Hematopoietic multipotent progenitor cell treated with erythropoietin and hydrocortisone succinate and interleukin-3 and kit ligand, for 17 days (in vitro differentiated cells): Measurements from ENCODE around the gene MRPL28.
"Not testable (repeated sequence)": the region's sequence is repeated elsewhere in the genome, so short reads cannot be mapped to it uniquely, and the experiment has no call there.

ENCODE experiments used
- DNase-seq: peaks from one replicate; pipeline ENCODE4 v3.0.0-alpha.2; 2015; ENCODE audit warnings: low spot score

MRPL28 gene

GRCh38 chr16:370443-370842 is at the start of gene MRPL28:
Gene MRPL28 (minus strand): TSS chr16:370538. CDS start chr16:370218, 320 bp downstream.
- DNase-seq: peak; percentile 91

- DNase-seq: not testable (repeated sequence)
These were observed 44.8 kb upstream of the MRPL28 start for GRCh38 chr16:415170-415498.

- no peak for DNase-seq
These were observed 44.2 kb upstream of the MRPL28 start for GRCh38 chr16:414395-415169.

GRCh38 chr16:411576-412265 is 41.4 kb upstream of the MRPL28 start:
- DNase-seq: no peak

- no peak for DNase-seq
These were observed 40.3 kb upstream of the MRPL28 start for GRCh38 chr16:410516-411178.

- DNase-seq: no peak
These were observed 36.9 kb upstream of the MRPL28 start for GRCh38 chr16:407253-407652.

- DNase-seq: no peak
These were observed 35.5 kb upstream of the MRPL28 start for GRCh38 chr16:405548-406506.

GRCh38 chr16:404971-405486 is 34.7 kb upstream of the MRPL28 start:
- no peak for DNase-seq

- peak; percentile 91 for DNase-seq
These were observed 31.4 kb upstream of the MRPL28 start, which contains the start of gene DECR2 for GRCh38 chr16:401468-402348. Gene DECR2 (plus strand): TSS chr16:401885. CDS start chr16:401964, 79 bp downstream.

- DNase-seq: peak; percentile 38
These were observed 29.8 kb upstream of the MRPL28 start for GRCh38 chr16:400061-400591.

- peak; percentile 72 for DNase-seq
These were observed 29.1 kb upstream of the MRPL28 start for GRCh38 chr16:399340-400019.

- no peak for DNase-seq
These were observed 28.4 kb upstream of the MRPL28 start for GRCh38 chr16:398561-399339.

- DNase-seq: peak; percentile 45
These were observed 27.5 kb upstream of the MRPL28 start for GRCh38 chr16:397736-398332.

- peak; percentile 24 for DNase-seq
These were observed 26.9 kb upstream of the MRPL28 start, which contains the start of gene NME4 for GRCh38 chr16:397135-397661. Gene NME4 (plus strand): TSS chr16:397199. CDS start chr16:397223, 24 bp downstream.

GRCh38 chr16:396605-397004 is 26.3 kb upstream of the MRPL28 start:
- DNase-seq: peak; percentile 22

GRCh38 chr16:396199-396598 is 25.9 kb upstream of the MRPL28 start:
- peak; percentile 12 for DNase-seq

- no peak for DNase-seq
These were observed 22.2 kb upstream of the MRPL28 start for GRCh38 chr16:392450-393030.
